ENCODE measurements around the gene PTN.

DNA sequence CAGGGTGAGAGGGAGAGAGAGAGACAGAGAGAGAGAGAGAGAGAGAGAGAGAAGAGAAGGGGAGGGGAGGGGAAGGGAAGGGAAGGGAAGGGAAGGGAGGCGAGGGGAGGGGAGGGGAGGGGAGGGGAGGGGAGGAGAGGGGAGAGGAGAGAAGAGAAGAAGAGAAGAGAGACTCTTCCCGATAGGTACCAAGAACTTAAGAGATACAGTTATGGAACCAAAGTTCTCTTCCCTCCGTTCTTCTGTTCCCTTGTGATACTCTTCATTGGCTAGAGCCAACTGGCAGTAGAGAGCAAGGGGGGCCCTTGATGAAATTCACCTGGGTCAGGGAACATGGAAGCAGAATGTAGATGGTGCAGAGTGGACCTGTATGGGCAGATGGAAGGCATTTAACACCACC is 122.1 kb downstream of the PTN start:
- TF ChIP-seq CTCF (conservative IDR thresholded peaks at IDR 0.05; ENCODE audit: low read length) (no peak), EZH2phosphoT487 (IDR thresholded peaks at IDR 0.05; ENCODE audit: borderline replicate concordance, low read depth, low read length) (no peak)

Data from OCI-LY7 (cell line).